Measurements from ENCODE around the gene CFAP44. TPM values are rescaled to one million over a fixed set of nuclear protein-coding genes. Genes with fewer than 3 reads are reported as not detected.

The CFAP44 gene
- total RNA-seq, 1 donor from 2014 or later: 1.6 TPM

Other genes starting within 250 kb of the CFAP44 start
- 0.20 and 0.35 TPM in 2 replicates for gene BOC, start 229.9 kb downstream of the CFAP44 start, total RNA-seq
- 9.8 and 13.4 TPM in 2 replicates for gene SPICE1, start 73.7 kb upstream of the CFAP44 start, total RNA-seq
- gene SIDT1, start 91.1 kb upstream of the CFAP44 start, total RNA-seq: not detected in 2 replicates

All from pulmonary artery endothelial cell (primary cell).